WTC11 (cell line): ENCODE data around the gene AQP1. TPM values are rescaled to one million over a fixed set of nuclear protein-coding genes. Genes with fewer than 3 reads are reported as not detected.

ENCODE experiments used
- ATAC-seq: fragments of 200-7000 bp; cut with Tn5 transposase; 2 replicates; pipeline ENCODE4 v1.10.0; 2021; ENCODE audit warnings: mild to moderate bottlenecking, moderate library complexity
- CTCF ChIA-PET: fragments of 300-600 bp; sonication (Branson Sonifier 250); formaldehyde crosslinking; loops from one replicate; lab custom pipeline; 2021; ENCODE audit warnings: antibody characterized with exemption; lab: Charles Lee
- POLR2A ChIA-PET: fragments of 350-600 bp; sonication (Branson Sonifier 250); formaldehyde crosslinking; loops from one replicate; lab custom pipeline; 2021; ENCODE audit warnings: antibody characterized with exemption; lab: Charles Lee
- DNase-seq: peaks from one replicate; pipeline ENCODE4 v3.0.0; 2021; ENCODE audit warnings: low spot score
- H3K27ac Mint-ChIP-seq: 2 replicates; pipeline ENCODE4 v1.8.0; 2021; ENCODE audit warnings: mixed read lengths
- H3K27me3 Mint-ChIP-seq: 2 replicates; pipeline ENCODE4 v1.8.0; 2021; ENCODE audit warnings: low read depth, mild to moderate bottlenecking, moderate library complexity, mixed read lengths
- H3K36me3 Mint-ChIP-seq: 2 replicates; pipeline ENCODE4 v1.8.0; 2021; ENCODE audit warnings: mixed read lengths
- H3K4me1 Mint-ChIP-seq: 2 replicates; pipeline ENCODE4 v1.8.0; 2022; ENCODE audit warnings: mixed read lengths
- H3K4me3 Mint-ChIP-seq: 2 replicates; pipeline ENCODE4 v1.8.0; 2021; ENCODE audit warnings: mild to moderate bottlenecking, moderate library complexity, mixed read lengths
- H3K9me3 Mint-ChIP-seq: 2 replicates; pipeline ENCODE4 v1.8.0; 2021; ENCODE audit warnings: mixed read lengths
- AR ChIP-seq: fragments of 250-450 bp; sonication (Bioruptor Pico); IDR thresholded peaks from 2 replicates; pipeline ENCODE4 v1.9.0; 2021; ENCODE audit warnings: mild to moderate bottlenecking
- ATF1 ChIP-seq: sonication (generic); formaldehyde crosslinking; IDR thresholded peaks from 2 replicates; pipeline ENCODE4 v1.8.1; 2023; ENCODE audit warnings: mild to moderate bottlenecking, moderate library complexity, missing genetic modification reagents
- ATF6 ChIP-seq: sonication (generic); formaldehyde crosslinking; IDR thresholded peaks from 2 replicates; pipeline ENCODE4 v1.8.1; 2023; ENCODE audit warnings: mild to moderate bottlenecking, missing genetic modification reagents
- CTCF ChIP-seq: fragments of 200-600 bp; IDR thresholded peaks from 2 replicates; pipeline ENCODE4 v1.8.0; 2022; ENCODE audit warnings: antibody characterized with exemption
- ESRRA ChIP-seq: sonication (generic); formaldehyde crosslinking; IDR thresholded peaks from 2 replicates; pipeline ENCODE4 v1.8.1; 2022; ENCODE audit warnings: mild to moderate bottlenecking, missing genetic modification reagents, borderline replicate concordance
- FOXP1 ChIP-seq: sonication (generic); formaldehyde crosslinking; IDR thresholded peaks from 2 replicates; pipeline ENCODE4 v1.8.0; 2022; ENCODE audit warnings: missing genetic modification reagents, mild to moderate bottlenecking, moderate library complexity, borderline replicate concordance
- GTF2I ChIP-seq: fragments of 250-450 bp; sonication (Bioruptor Pico); conservative IDR thresholded peaks from 2 replicates; pipeline ENCODE4 v1.4.0; 2021; ENCODE audit warnings: mild to moderate bottlenecking
- NFATC4 ChIP-seq: fragments of 250-450 bp; sonication (Bioruptor Pico); IDR thresholded peaks from 2 replicates; pipeline ENCODE4 v1.9.0; 2021; ENCODE audit warnings: mild to moderate bottlenecking
- NR2C2 ChIP-seq: sonication (generic); formaldehyde crosslinking; IDR thresholded peaks from 2 replicates; pipeline ENCODE4 v1.8.0; 2022; ENCODE audit warnings: mild to moderate bottlenecking, missing genetic modification reagents
- SMAD4 ChIP-seq: sonication (generic); formaldehyde crosslinking; IDR thresholded peaks from 2 replicates; pipeline ENCODE4 v1.8.0; 2022; ENCODE audit warnings: mild to moderate bottlenecking, missing genetic modification reagents
- SP1 ChIP-seq: sonication (generic); formaldehyde crosslinking; conservative IDR thresholded peaks from 2 replicates; pipeline ENCODE4 v1.8.1; 2022; ENCODE audit warnings: missing genetic modification reagents
- TEAD1 ChIP-seq: sonication (generic); formaldehyde crosslinking; IDR thresholded peaks from 2 replicates; pipeline ENCODE4 v1.8.0; 2022; ENCODE audit warnings: mild to moderate bottlenecking, missing genetic modification reagents
- TEAD4 ChIP-seq: sonication (generic); formaldehyde crosslinking; IDR thresholded peaks from 2 replicates; pipeline ENCODE4 v1.8.0; 2022; ENCODE audit warnings: mild to moderate bottlenecking, missing genetic modification reagents
- ZBTB21 ChIP-seq: sonication (generic); formaldehyde crosslinking; IDR thresholded peaks from 2 replicates; pipeline ENCODE4 v1.8.1; 2023; ENCODE audit warnings: mild to moderate bottlenecking, missing genetic modification reagents, borderline replicate concordance
- ZNF121 ChIP-seq: sonication (generic); formaldehyde crosslinking; IDR thresholded peaks from 2 replicates; pipeline ENCODE4 v1.8.0; 2023; ENCODE audit warnings: missing genetic modification reagents
- ZNF232 ChIP-seq: sonication (generic); formaldehyde crosslinking; IDR thresholded peaks from 2 replicates; pipeline ENCODE4 v1.8.0; 2022; ENCODE audit warnings: mild to moderate bottlenecking, missing genetic modification reagents
- ZNF263 ChIP-seq: sonication (generic); formaldehyde crosslinking; IDR thresholded peaks from 2 replicates; pipeline ENCODE4 v1.8.1; 2022; ENCODE audit warnings: low read depth, mild to moderate bottlenecking, moderate library complexity, missing genetic modification reagents
- ZNF317 ChIP-seq: sonication (generic); formaldehyde crosslinking; IDR thresholded peaks from 2 replicates; pipeline ENCODE4 v1.8.1; 2023; ENCODE audit warnings: low read depth, mild to moderate bottlenecking, moderate library complexity, missing genetic modification reagents, borderline replicate concordance
- ZNF396 ChIP-seq: fragments of 250-450 bp; sonication (Bioruptor Pico); IDR thresholded peaks from 2 replicates; pipeline ENCODE4 v1.8.0; 2021; ENCODE audit warnings: mild to moderate bottlenecking, moderate library complexity, borderline replicate concordance
- total RNA-seq: library from RNA; stranded (reverse); gene quantifications from 3 replicates; pipeline ENCODE4 v1.2.3, GENCODE V29; 2021
- TF ChIP-seq, protein P1 (sequence below): sonication (generic); formaldehyde crosslinking; IDR thresholded peaks from 2 replicates; pipeline ENCODE4 v1.8.1; 2022; ENCODE audit warnings: mild to moderate bottlenecking, moderate library complexity, missing genetic modification reagents
- TF ChIP-seq, protein P2 (sequence below): sonication (generic); formaldehyde crosslinking; conservative IDR thresholded peaks from 2 replicates; pipeline ENCODE4 v1.8.1; 2022; ENCODE audit warnings: mild to moderate bottlenecking, missing genetic modification reagents
- TF ChIP-seq, protein P3 (sequence below): sonication (generic); formaldehyde crosslinking; IDR thresholded peaks from 2 replicates; pipeline ENCODE4 v1.8.1; 2023; ENCODE audit warnings: mild to moderate bottlenecking, missing genetic modification reagents, borderline replicate concordance

Gene AQP1
- total RNA-seq, 1 experiment from 2014 or later: 0.81 TPM

GRCh38 chr7:30880941-30881340 is 30.7 kb upstream of the AQP1 start:
- POLR2A ChIA-PET: no interaction called here
- ATAC-seq: 0 out of 2 replicates have a peak, but pooled peaks have one; percentile 6
- no peaks in the 10 kb centered on the region for H3K9me3 Mint-ChIP-seq
- TF ChIP-seq, protein P1, sequence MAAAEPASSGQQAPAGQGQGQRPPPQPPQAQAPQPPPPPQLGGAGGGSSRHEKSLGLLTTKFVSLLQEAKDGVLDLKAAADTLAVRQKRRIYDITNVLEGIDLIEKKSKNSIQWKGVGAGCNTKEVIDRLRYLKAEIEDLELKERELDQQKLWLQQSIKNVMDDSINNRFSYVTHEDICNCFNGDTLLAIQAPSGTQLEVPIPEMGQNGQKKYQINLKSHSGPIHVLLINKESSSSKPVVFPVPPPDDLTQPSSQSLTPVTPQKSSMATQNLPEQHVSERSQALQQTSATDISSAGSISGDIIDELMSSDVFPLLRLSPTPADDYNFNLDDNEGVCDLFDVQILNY (CRISPR knock-in tag): no peak
- TF ChIP-seq TEAD4 (CRISPR knock-in tag) (no peak), ESRRA (CRISPR knock-in tag) (no peak), ZNF317 (CRISPR knock-in tag) (no peak), NR2C2 (no peak), ZNF263 (CRISPR knock-in tag) (no peak), ZBTB21 (CRISPR knock-in tag) (no peak), ATF6 (CRISPR knock-in tag) (no peak), ZNF232 (CRISPR knock-in tag) (no peak)
- DNase-seq: no peak
- CTCF ChIA-PET: interaction anchor here (0.7 to 2.4 kb wide), 7 partner anchors 8 to 242 kb away, joined by 3 to 13 read pairs (median 5); no protein-coding TSS in a partner anchor
- no peak overlapping the region for H3K27ac Mint-ChIP-seq
- peaks cover 41% of the 10 kb centered on the region for H3K4me1 Mint-ChIP-seq
- H3K36me3 Mint-ChIP-seq: no peaks in the 10 kb centered on the region
- no peak overlapping the region for H3K4me3 Mint-ChIP-seq
- H3K27me3 Mint-ChIP-seq: no peaks in the 10 kb centered on the region; the same call in 1 of the 2 replicates

GRCh38 chr7:30881448-30881847 is 30.2 kb upstream of the AQP1 start:
- H3K27me3 Mint-ChIP-seq: no peaks in the 10 kb centered on the region; the same call in 1 of the 2 replicates
- no peak overlapping the region for H3K4me3 Mint-ChIP-seq
- peaks cover 38% of the 10 kb centered on the region for H3K4me1 Mint-ChIP-seq
- DNase-seq (no peak), ATAC-seq (no peak)
- H3K36me3 Mint-ChIP-seq: no peaks in the 10 kb centered on the region
- TF ChIP-seq NFATC4 (CRISPR knock-in tag) (no peak), CTCF (no peak), ATF1 (CRISPR knock-in tag) (no peak), ZNF121 (CRISPR knock-in tag) (no peak), TEAD1 (CRISPR knock-in tag) (no peak), SMAD4 (no peak), SP1 (CRISPR knock-in tag) (no peak)
- TF ChIP-seq, protein P2, sequence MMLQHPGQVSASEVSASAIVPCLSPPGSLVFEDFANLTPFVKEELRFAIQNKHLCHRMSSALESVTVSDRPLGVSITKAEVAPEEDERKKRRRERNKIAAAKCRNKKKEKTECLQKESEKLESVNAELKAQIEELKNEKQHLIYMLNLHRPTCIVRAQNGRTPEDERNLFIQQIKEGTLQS: no peak
- no peaks in the 10 kb centered on the region for H3K9me3 Mint-ChIP-seq
- CTCF ChIA-PET: interaction anchor here (1.2 to 2.4 kb wide), 3 partner anchors 27 to 57 kb away, joined by 3 to 13 read pairs (median 11); no protein-coding TSS in a partner anchor
- POLR2A ChIA-PET: no interaction called here
- no peak overlapping the region for H3K27ac Mint-ChIP-seq

DNA sequence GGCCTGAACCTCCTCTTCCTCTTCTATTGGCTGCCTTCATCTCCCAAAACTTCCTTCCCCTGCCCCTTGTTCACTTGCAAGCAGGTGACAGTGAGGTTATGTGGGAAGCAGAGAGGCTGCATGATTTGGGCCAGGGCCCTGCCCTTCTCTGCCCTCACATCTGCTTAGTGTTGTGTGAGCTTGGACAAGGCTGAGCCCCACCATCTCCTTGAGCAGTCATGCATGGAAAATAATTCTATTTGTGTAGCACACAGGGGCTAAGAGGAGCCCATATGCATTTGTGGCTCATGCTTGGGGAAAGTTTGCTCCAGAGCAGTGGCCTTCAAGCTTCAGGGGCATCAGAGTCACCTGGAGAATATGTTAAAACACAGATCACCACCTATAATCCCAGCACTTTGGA is 26.8 kb upstream of the AQP1 start:
- H3K27me3 Mint-ChIP-seq: no peaks in the 10 kb centered on the region; the same call in 1 of the 2 replicates
- H3K36me3 Mint-ChIP-seq: no peaks in the 10 kb centered on the region
- TF ChIP-seq, protein P3, sequence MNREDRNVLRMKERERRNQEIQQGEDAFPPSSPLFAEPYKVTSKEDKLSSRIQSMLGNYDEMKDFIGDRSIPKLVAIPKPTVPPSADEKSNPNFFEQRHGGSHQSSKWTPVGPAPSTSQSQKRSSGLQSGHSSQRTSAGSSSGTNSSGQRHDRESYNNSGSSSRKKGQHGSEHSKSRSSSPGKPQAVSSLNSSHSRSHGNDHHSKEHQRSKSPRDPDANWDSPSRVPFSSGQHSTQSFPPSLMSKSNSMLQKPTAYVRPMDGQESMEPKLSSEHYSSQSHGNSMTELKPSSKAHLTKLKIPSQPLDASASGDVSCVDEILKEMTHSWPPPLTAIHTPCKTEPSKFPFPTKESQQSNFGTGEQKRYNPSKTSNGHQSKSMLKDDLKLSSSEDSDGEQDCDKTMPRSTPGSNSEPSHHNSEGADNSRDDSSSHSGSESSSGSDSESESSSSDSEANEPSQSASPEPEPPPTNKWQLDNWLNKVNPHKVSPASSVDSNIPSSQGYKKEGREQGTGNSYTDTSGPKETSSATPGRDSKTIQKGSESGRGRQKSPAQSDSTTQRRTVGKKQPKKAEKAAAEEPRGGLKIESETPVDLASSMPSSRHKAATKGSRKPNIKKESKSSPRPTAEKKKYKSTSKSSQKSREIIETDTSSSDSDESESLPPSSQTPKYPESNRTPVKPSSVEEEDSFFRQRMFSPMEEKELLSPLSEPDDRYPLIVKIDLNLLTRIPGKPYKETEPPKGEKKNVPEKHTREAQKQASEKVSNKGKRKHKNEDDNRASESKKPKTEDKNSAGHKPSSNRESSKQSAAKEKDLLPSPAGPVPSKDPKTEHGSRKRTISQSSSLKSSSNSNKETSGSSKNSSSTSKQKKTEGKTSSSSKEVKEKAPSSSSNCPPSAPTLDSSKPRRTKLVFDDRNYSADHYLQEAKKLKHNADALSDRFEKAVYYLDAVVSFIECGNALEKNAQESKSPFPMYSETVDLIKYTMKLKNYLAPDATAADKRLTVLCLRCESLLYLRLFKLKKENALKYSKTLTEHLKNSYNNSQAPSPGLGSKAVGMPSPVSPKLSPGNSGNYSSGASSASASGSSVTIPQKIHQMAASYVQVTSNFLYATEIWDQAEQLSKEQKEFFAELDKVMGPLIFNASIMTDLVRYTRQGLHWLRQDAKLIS (CRISPR knock-in tag): no peak
- TF ChIP-seq ZNF396 (CRISPR knock-in tag) (no peak), TEAD4 (CRISPR knock-in tag) (no peak), FOXP1 (CRISPR knock-in tag) (no peak), AR (CRISPR knock-in tag) (no peak), ESRRA (CRISPR knock-in tag) (no peak), GTF2I (CRISPR knock-in tag) (no peak)
- ChIA-PET CTCF (interaction anchor here (1.1 to 1.7 kb wide), 3 partner anchors 8 to 99 kb away, joined by 3 to 6 read pairs (median 3); no protein-coding TSS in a partner anchor), POLR2A (no interaction called here)
- H3K27ac Mint-ChIP-seq: no peak overlapping the region
- DNase-seq (no peak), ATAC-seq (no peak)
- no peak overlapping the region for H3K4me3 Mint-ChIP-seq
- H3K9me3 Mint-ChIP-seq: no peaks in the 10 kb centered on the region
- H3K4me1 Mint-ChIP-seq: peaks cover 34% of the 10 kb centered on the region
